ENCODE measurements around the gene SEL1L3.

DNA sequence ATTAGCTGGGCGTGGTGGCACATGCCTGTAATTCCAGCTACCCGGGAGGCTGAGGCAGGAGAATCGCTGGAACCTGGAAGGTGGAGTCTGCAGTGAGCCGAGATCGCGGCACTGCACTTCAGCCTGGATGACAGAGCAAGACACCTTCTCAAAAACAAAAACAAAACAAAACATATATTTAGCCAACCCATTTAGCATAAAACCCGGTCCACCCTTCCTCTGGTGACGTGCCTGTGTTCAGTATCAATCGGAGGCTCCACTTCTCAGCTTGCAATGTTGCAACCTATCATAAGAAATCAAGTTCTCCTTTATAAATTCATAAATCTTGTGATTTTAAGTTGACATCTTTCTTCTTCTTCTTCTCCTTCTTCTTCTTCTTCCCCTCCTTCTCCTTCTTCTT lies 133.2 kb downstream of the SEL1L3 start:
- TF ChIP-seq, protein P1, sequence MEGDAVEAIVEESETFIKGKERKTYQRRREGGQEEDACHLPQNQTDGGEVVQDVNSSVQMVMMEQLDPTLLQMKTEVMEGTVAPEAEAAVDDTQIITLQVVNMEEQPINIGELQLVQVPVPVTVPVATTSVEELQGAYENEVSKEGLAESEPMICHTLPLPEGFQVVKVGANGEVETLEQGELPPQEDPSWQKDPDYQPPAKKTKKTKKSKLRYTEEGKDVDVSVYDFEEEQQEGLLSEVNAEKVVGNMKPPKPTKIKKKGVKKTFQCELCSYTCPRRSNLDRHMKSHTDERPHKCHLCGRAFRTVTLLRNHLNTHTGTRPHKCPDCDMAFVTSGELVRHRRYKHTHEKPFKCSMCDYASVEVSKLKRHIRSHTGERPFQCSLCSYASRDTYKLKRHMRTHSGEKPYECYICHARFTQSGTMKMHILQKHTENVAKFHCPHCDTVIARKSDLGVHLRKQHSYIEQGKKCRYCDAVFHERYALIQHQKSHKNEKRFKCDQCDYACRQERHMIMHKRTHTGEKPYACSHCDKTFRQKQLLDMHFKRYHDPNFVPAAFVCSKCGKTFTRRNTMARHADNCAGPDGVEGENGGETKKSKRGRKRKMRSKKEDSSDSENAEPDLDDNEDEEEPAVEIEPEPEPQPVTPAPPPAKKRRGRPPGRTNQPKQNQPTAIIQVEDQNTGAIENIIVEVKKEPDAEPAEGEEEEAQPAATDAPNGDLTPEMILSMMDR (conservative IDR thresholded peaks at IDR 0.05 in 1 of 2, IDR thresholded peaks at IDR 0.05 in 1 of 2; ENCODE audit: extremely low read depth in 1 of 2, insufficient read depth in 1 of 2, low read depth in 1 of 2, low read length in 2 of 2), result no peak
- no peak for TF ChIP-seq EZH2 (IDR thresholded peaks at IDR 0.05; ENCODE audit: borderline replicate concordance, low read length)
